Measurements from ENCODE around the gene SLC5A3.

Gene SLC5A3

DNA sequence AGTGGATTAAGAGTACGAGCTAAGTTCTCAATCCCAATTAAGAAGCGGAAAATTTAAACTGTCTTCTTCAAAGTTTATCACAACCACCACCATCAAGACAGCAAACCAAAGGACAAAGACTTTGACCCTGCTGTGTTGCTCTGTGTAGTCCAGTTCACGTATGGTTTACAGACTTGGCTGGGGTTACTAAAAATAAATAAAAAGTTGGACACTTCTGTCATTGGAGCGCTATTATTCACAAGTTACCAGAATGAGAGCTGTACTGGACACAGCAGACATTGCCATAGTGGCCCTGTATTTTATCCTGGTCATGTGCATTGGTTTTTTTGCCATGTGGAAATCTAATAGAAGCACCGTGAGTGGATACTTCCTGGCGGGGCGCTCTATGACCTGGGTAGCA, 21.6 kb downstream of the SLC5A3 start:
- no peaks in the 10 kb centered on the region for H3K27me3 Mint-ChIP-seq
- no peak overlapping the region for H3K27ac Mint-ChIP-seq
- H3K4me3 Mint-ChIP-seq, result no peak overlapping the region
- H3K4me1 Mint-ChIP-seq (ENCODE audit: low read depth), result peaks cover 38% of the 10 kb centered on the region
- H3K36me3 Mint-ChIP-seq (ENCODE audit: low read depth), result peaks cover 70% of the 10 kb centered on the region
- H3K9me3 Mint-ChIP-seq, result no peaks in the 10 kb centered on the region
- intact Hi-C loops (cut with micrococcal nuclease), result no loop called here

DNA sequence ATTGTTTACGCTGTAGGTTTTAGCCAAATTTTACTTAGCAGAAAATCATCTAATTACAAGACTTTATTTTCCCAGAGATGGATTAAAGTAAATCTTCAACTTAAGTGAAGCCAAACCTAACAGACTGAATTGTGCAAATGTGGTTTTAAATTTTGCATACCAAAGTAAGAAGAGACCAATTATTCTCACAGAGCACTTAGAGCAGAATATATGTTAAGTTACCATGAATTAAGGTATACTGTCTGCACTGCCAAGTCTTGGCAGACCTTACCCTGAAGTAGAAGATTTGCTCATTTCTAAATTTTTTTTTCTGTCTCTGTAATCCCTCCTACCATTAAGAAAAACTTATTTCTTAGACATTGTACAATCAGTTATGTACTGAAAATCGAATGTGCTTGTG, 24.1 kb downstream of the SLC5A3 start:
- H3K27me3 Mint-ChIP-seq, result no peaks in the 10 kb centered on the region
- no peak overlapping the region for H3K4me3 Mint-ChIP-seq
- intact Hi-C loops (cut with micrococcal nuclease), result no loop called here
- H3K27ac Mint-ChIP-seq, result peak overlapping the region; percentile 44
- peaks cover 30% of the 10 kb centered on the region for H3K4me1 Mint-ChIP-seq (ENCODE audit: low read depth)
- H3K36me3 Mint-ChIP-seq (ENCODE audit: low read depth), result peaks cover 83% of the 10 kb centered on the region
- H3K9me3 Mint-ChIP-seq, result no peaks in the 10 kb centered on the region

DNA sequence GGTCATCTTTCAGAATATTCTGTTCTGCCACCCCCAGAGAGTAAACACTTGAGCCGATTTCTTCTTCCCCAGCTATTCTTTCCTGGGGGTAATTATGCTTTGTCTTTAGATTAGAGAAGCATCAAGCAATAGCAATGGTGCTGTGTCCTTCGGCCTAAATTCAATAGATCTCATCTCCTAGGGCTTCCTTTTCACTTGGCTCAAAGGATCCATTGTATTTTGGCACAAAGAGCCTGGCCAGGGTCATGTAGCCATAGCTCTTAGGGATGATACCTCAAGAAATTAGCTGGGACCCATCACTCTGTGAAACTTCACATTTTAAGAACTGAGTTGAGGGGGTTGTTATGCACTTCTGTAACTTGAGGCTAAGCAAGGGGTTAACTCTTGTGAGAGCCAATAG, 27.0 kb downstream of the SLC5A3 start:
- H3K9me3 Mint-ChIP-seq, result no peaks in the 10 kb centered on the region
- intact Hi-C loops (cut with micrococcal nuclease), result no loop called here
- no peaks in the 10 kb centered on the region for H3K27me3 Mint-ChIP-seq
- peaks cover 40% of the 10 kb centered on the region for H3K4me1 Mint-ChIP-seq (ENCODE audit: low read depth)
- H3K36me3 Mint-ChIP-seq (ENCODE audit: low read depth), result peaks cover 81% of the 10 kb centered on the region
- H3K27ac Mint-ChIP-seq, result no peak overlapping the region
- no peak overlapping the region for H3K4me3 Mint-ChIP-seq

DNA sequence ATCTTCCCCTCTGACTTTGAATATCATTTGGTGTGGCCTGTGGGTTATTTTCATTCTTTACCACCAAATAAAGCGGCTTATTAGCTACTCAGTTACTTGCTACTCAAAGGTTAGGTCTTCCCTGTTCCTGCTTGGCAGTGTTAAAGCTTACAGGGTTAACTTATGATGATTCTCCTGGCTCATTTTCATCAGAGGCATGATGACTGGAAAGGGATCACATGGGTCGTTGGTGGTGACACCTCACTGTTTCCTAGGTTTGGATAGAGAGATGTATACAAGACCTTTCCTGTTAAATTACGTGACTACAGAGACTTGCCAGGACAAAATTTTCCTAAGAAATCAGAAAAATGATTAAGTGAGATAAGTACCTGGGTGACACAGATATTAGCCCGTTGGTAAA, 27.4 kb downstream of the SLC5A3 start:
- H3K36me3 Mint-ChIP-seq (ENCODE audit: low read depth), result peaks cover 76% of the 10 kb centered on the region
- intact Hi-C loops (cut with micrococcal nuclease), result no loop called here
- peaks cover 35% of the 10 kb centered on the region for H3K4me1 Mint-ChIP-seq (ENCODE audit: low read depth)

DNA sequence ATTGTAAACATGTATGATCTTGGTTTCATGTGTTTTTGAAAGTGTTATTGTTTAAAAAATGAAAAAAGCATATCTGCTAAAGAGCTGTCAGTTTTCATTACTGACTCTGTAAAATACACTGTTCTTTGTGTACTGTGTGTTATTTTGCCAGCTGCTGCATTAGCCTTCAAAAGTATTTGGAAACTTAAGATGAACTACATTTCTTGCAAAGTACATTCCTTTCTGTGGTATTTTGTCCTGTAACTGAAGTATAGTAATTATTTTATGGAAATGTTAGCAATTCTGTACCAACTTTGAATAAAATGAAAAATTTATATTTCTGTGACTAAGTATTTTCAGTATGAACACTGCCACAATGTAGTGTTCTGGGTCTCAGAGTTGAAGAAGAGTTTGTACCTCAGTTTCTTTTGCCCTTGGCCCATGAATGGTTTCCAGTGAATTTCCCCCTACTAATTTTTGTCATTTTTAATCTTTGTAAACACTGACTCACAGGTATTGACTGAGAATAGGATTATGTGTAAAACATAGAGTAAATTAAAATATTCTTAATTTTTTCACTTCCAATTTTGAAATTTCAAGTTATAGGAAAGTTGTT, 32.7 kb downstream of the SLC5A3 start:
- Mint-ChIP-seq H3K4me3 (no peak overlapping the region), H3K4me1 (ENCODE audit: low read depth) (peaks cover 35% of the 10 kb centered on the region), H3K27me3 (no peaks in the 10 kb centered on the region), H3K9me3 (no peaks in the 10 kb centered on the region), H3K36me3 (ENCODE audit: low read depth) (peaks cover 67% of the 10 kb centered on the region), H3K27ac (no peak overlapping the region)
- intact Hi-C loops (cut with micrococcal nuclease), result no loop called here

More for the DNA sequence above, 27.4 kb downstream of the SLC5A3 start:
- Mint-ChIP-seq H3K27me3 (no peaks in the 10 kb centered on the region), H3K4me3 (no peak overlapping the region), H3K27ac (no peak overlapping the region), H3K9me3 (no peaks in the 10 kb centered on the region)

DNA sequence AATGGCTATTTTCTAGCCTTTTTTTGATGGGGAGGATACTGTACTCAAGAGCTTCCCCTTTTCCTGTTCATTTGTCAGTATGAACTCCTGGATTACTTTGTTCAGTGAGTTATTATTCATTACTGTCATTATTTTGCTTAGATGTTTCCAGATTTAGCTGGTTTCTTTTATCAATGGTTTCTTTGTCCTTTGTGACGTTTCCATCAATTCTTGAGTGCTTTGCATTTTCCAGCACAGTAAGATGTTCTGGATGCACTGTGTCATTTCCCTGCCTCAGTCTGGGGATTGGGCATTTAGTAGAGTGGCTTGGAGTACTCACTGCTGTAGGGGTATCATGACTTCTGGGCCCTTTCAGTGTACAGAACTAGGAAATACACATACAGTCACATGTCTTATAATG, 34.2 kb downstream of the SLC5A3 start:
- no peaks in the 10 kb centered on the region for H3K9me3 Mint-ChIP-seq
- intact Hi-C loops (cut with micrococcal nuclease), result no loop called here
- H3K27me3 Mint-ChIP-seq, result no peaks in the 10 kb centered on the region
- no peak overlapping the region for H3K4me3 Mint-ChIP-seq
- peaks cover 77% of the 10 kb centered on the region for H3K36me3 Mint-ChIP-seq (ENCODE audit: low read depth)
- H3K27ac Mint-ChIP-seq, result no peak overlapping the region
- peaks cover 50% of the 10 kb centered on the region for H3K4me1 Mint-ChIP-seq (ENCODE audit: low read depth)

DNA sequence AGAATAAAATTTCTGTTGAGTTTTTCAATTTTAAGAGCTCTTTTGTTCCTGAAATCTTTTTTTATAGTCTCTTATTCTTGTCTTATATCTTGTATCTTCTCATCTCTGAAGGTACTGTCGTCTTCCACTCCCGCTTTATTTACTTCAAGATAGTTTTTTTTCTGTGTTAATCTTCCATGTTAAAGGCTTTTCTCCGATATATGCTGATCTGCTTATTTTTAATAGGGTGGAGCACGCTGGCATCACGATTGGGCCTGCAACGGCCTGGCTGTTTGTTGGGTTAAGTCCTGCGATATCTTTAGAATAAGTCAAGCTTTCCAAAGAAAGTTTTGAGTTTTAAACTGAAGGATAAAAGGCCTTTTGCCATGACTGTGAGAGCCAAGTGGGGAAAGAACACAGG, 35.7 kb downstream of the SLC5A3 start:
- Mint-ChIP-seq H3K27me3 (no peaks in the 10 kb centered on the region), H3K4me3 (no peak overlapping the region), H3K4me1 (ENCODE audit: low read depth) (peaks cover 57% of the 10 kb centered on the region), H3K9me3 (no peaks in the 10 kb centered on the region), H3K36me3 (ENCODE audit: low read depth) (peaks cover 74% of the 10 kb centered on the region), H3K27ac (no peak overlapping the region)
- intact Hi-C loops (cut with micrococcal nuclease), result no loop called here

DNA sequence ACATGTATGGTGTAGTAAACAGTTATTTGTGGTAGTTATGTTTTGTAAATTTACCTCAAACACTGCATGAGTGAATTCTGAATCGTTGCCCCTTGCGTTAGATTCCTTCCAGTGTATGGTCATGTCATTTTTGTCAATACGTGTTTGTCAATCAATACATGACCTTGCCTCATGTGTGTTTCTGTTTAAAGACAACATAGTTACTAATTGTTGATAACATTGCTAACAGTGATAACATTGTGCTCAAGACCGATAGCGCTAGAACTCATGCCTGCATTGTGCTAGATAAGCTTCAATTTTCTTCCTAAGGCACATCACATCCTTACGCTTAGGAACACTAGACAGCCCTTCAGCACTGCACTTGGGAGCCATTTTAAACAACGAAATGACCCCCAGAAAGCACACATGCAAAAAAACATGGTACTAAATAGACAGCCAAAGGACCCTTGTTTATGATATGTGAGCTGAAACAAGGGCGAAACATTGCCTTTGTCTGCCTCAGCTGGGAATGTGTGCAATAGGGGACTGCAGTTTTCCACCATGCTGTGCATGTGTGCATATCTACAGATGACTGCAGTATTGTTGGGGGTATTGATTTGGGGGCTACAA, 37.3 kb downstream of the SLC5A3 start:
- H3K4me1 Mint-ChIP-seq (ENCODE audit: low read depth), result peaks cover 60% of the 10 kb centered on the region

DNA sequence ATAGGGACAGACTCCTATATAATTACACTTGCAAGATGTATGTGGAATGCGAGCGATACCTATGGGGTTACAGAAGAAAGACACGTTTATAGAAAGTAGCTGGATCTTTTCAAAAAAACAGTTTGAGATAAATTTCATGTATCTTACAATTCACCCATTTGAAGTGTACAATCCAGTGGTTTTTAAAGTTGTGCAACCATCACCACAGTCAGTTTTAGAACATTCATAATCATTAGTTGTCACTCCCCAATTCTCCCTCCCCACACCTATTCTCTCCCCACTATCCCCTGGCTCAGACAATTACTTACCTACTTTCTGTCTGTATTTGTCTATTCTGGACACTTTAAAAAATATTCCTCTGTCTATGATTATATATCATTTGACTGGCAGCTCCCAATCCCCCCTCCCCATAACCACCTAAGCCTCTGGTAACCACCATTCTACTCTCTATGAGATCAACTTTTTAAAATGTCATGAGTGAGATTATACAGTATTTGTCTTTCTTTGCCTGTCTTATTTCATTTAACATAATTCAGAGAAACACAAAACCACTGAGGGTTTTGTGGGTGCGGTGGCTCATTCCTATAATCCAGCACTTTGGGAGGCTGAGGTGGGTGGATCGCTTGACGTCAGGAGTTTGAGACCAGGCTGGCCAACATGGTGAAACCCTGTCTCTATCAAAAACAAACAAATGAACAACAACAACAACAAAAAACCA, 39.1 kb downstream of the SLC5A3 start:
- intact Hi-C loops (cut with micrococcal nuclease), result loop anchor here (10.0 kb wide), 1 partner anchor 132 kb away; no protein-coding TSS in a partner anchor
- H3K4me3 Mint-ChIP-seq, result no peak overlapping the region
- H3K4me1 Mint-ChIP-seq (ENCODE audit: low read depth), result peaks cover 54% of the 10 kb centered on the region
- H3K27ac Mint-ChIP-seq, result no peak overlapping the region
- no peaks in the 10 kb centered on the region for H3K27me3 Mint-ChIP-seq
- no peaks in the 10 kb centered on the region for H3K9me3 Mint-ChIP-seq
- H3K36me3 Mint-ChIP-seq (ENCODE audit: low read depth), result peaks cover 83% of the 10 kb centered on the region

More for the DNA sequence above, 37.3 kb downstream of the SLC5A3 start:
- no peak overlapping the region for H3K27ac Mint-ChIP-seq
- H3K27me3 Mint-ChIP-seq, result no peaks in the 10 kb centered on the region
- H3K9me3 Mint-ChIP-seq, result no peaks in the 10 kb centered on the region
- peaks cover 80% of the 10 kb centered on the region for H3K36me3 Mint-ChIP-seq (ENCODE audit: low read depth)
- intact Hi-C loops (cut with micrococcal nuclease), result loop anchor here (10.0 kb wide), 1 partner anchor 134 kb away; no protein-coding TSS in a partner anchor
- no peak overlapping the region for H3K4me3 Mint-ChIP-seq

DNA sequence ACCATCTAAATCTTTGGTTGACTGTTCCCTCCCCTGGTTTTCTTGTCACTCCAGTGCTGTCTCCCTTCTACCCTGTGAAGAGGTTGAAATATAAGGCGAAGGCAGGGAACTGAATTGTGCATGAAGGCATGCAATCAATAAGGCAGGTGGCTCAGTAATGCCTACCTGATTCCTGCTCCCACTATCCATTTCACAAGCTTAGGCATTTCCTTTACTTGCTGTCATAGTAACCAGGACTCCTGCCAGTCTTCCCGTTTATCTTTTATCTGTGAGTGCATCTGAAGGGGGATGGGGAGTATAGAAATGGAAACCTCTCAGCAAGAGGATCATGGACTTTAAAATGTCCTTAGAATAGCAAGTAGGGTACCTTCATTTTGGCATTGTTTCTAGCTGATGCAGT, 40.5 kb downstream of the SLC5A3 start:
- H3K27ac Mint-ChIP-seq, result peak overlapping the region; percentile 35
- no peaks in the 10 kb centered on the region for H3K9me3 Mint-ChIP-seq
- H3K4me3 Mint-ChIP-seq, result no peak overlapping the region
- intact Hi-C loops (cut with micrococcal nuclease), result loop anchor here (10.0 kb wide), 1 partner anchor 131 kb away; no protein-coding TSS in a partner anchor
- H3K36me3 Mint-ChIP-seq (ENCODE audit: low read depth), result peaks cover 83% of the 10 kb centered on the region
- H3K4me1 Mint-ChIP-seq (ENCODE audit: low read depth), result peaks cover 51% of the 10 kb centered on the region
- no peaks in the 10 kb centered on the region for H3K27me3 Mint-ChIP-seq

DNA sequence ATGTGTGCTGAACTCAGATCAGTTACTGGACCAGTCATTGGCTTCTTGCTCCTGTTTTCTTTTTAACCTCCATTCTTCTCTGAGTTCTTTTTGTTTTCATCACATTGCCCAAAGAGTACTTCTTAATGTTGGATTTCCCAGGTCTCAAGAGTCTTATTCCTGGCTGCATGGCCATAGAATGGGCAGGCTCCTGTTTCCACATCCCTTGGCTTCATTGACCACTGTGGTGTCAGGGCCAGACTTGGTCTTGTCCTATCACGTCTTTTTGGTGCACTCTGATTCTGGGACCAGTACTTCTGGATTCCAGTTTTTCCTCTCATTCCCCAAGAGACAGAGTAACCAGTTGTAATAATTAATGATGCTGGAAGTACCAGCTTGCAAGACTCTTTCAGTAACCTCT, 41.8 kb downstream of the SLC5A3 start:
- Mint-ChIP-seq H3K4me1 (ENCODE audit: low read depth) (peaks cover 50% of the 10 kb centered on the region), H3K9me3 (no peaks in the 10 kb centered on the region), H3K27ac (no peak overlapping the region), H3K4me3 (no peak overlapping the region), H3K36me3 (ENCODE audit: low read depth) (peaks cover 69% of the 10 kb centered on the region), H3K27me3 (no peaks in the 10 kb centered on the region)
- intact Hi-C loops (cut with micrococcal nuclease), result loop anchor here (10.0 kb wide), 1 partner anchor 130 kb away; no protein-coding TSS in a partner anchor

DNA sequence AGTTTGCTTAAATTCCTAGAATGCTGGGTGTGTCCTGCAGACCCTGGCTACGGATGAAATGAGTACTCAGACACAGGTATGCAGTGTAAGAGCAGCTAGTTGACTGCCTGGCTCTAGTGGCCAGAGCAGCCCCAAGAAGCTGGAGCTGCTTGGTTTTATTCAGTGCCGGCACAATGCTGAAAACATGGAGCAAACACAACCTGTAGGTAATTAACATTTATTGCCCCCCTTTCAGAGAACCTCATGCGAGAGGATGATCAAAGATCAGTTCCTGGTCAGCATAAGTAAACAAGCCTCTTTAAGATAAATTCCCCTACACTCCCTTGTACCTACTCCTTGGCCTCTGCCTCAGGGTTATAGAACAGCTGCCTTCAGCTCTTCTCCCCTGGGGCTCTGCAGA, 43.2 kb downstream of the SLC5A3 start:
- H3K27ac Mint-ChIP-seq, result no peak overlapping the region
- intact Hi-C loops (cut with micrococcal nuclease), result loop anchor here (10.0 kb wide), 1 partner anchor 128 kb away; no protein-coding TSS in a partner anchor
- no peaks in the 10 kb centered on the region for H3K27me3 Mint-ChIP-seq
- H3K36me3 Mint-ChIP-seq (ENCODE audit: low read depth), result peaks cover 67% of the 10 kb centered on the region
- no peaks in the 10 kb centered on the region for H3K9me3 Mint-ChIP-seq
- peaks cover 40% of the 10 kb centered on the region for H3K4me1 Mint-ChIP-seq (ENCODE audit: low read depth)
- H3K4me3 Mint-ChIP-seq, result no peak overlapping the region

DNA sequence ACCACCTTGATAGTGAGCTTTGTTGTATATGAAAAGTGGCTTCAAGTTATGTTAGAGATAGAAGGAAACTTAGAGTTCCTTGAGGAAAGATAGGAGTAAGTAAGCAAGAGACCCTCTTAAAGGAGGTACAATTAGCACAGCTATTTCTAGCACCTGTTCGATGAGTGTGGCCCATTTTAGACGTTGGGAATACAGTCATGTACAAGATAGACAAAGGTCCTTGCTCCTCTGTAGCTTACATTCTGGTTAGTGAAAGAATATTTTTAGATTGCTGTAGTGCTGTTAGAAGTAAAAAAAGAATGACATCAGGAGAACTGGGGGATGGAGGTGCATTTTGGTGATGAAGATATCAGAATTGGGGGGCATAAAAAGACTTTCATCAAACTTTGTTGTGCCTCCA, 47.5 kb downstream of the SLC5A3 start:
- Mint-ChIP-seq H3K4me1 (ENCODE audit: low read depth) (peaks cover 16% of the 10 kb centered on the region), H3K27me3 (no peaks in the 10 kb centered on the region), H3K36me3 (ENCODE audit: low read depth) (peaks cover 64% of the 10 kb centered on the region), H3K27ac (no peak overlapping the region), H3K9me3 (no peaks in the 10 kb centered on the region), H3K4me3 (no peak overlapping the region)
- intact Hi-C loops (cut with micrococcal nuclease), result no loop called here

DNA sequence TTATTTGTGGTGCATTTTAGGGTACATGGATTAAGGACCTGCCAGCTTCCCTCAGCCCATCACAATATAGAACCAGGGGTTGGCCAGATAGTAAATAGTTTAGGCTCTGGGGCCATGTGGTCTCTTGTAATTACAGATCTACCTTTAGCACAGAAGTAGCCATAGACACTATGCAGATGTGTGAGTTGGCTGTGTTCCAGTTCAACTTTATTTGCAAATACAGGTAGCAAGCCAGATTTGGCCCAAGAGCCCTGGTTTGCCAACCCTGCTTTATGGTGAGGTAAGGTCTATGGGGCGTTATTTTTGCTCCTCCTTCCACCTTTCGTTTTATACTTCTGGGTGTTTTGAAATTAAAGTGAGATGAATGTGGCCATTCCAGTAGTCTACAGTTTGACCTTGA, 48.7 kb downstream of the SLC5A3 start:
- Mint-ChIP-seq H3K36me3 (ENCODE audit: low read depth) (peaks cover 65% of the 10 kb centered on the region), H3K4me1 (ENCODE audit: low read depth) (peaks cover 16% of the 10 kb centered on the region), H3K4me3 (no peak overlapping the region), H3K27me3 (no peaks in the 10 kb centered on the region), H3K27ac (no peak overlapping the region), H3K9me3 (no peaks in the 10 kb centered on the region)
- intact Hi-C loops (cut with micrococcal nuclease), result no loop called here
